SK-N-SH treated with all-trans-retinoic acid at 6 μM for 48 hours (cell line): ENCODE measurements around the gene TXNRD2.

Experiments
- ATAC-seq: fragments of 200-7000 bp; cut with Tn5 transposase; 3 replicates; pipeline ENCODE4 v1.9.1; 2020; ENCODE audit warnings: mild to moderate bottlenecking, moderate library complexity
- ARNTL ChIP-seq: fragments of 450-650 bp; formaldehyde crosslinking; IDR thresholded peaks from 2 replicates; pipeline ENCODE4 v1.5.0; 2020; ENCODE audit warnings: low read depth, mild to moderate bottlenecking, moderate library complexity, borderline replicate concordance
- CSDC2 ChIP-seq: fragments of 250-450 bp; sonication (Bioruptor Pico); IDR thresholded peaks from 2 replicates; pipeline ENCODE4 v1.5.0; 2020; ENCODE audit warnings: mild to moderate bottlenecking, moderate library complexity
- ESRRG ChIP-seq: fragments of 250-450 bp; sonication (Bioruptor Pico); IDR thresholded peaks from 2 replicates; pipeline ENCODE4 v1.6.1; 2021; ENCODE audit warnings: mild to moderate bottlenecking
- GLIS3 ChIP-seq: fragments of 250-450 bp; sonication (Bioruptor Pico); IDR thresholded peaks from 2 replicates; pipeline ENCODE4 v1.5.0; 2020; ENCODE audit warnings: mild to moderate bottlenecking, moderate library complexity
- ISL1 ChIP-seq: fragments of 250-450 bp; sonication (Bioruptor Pico); IDR thresholded peaks from 2 replicates; pipeline ENCODE4 v2.1.2; 2022; ENCODE audit warnings: mild to moderate bottlenecking, moderate library complexity
- OSR1 ChIP-seq: fragments of 250-450 bp; sonication (Bioruptor Pico); IDR thresholded peaks from 2 replicates; pipeline ENCODE4 v1.8.0; 2022; ENCODE audit warnings: moderate library complexity, mild to moderate bottlenecking, inconsistent platforms
- PATZ1 ChIP-seq: fragments of 250-450 bp; sonication (Bioruptor Pico); IDR thresholded peaks from 2 replicates; pipeline ENCODE4 v1.8.0; 2020; ENCODE audit warnings: mild to moderate bottlenecking, moderate library complexity, borderline replicate concordance
- PPARA ChIP-seq: fragments of 250-450 bp; sonication (Bioruptor Pico); IDR thresholded peaks from 2 replicates; pipeline ENCODE4 v1.5.0; 2020; ENCODE audit warnings: mild to moderate bottlenecking, borderline replicate concordance
- RARB ChIP-seq: fragments of 250-450 bp; sonication (Bioruptor Pico); IDR thresholded peaks from 2 replicates; pipeline ENCODE4 v1.8.0; 2021; ENCODE audit warnings: mild to moderate bottlenecking, moderate library complexity
- TCF4 ChIP-seq: fragments of 250-450 bp; sonication (Bioruptor Pico); IDR thresholded peaks from 2 replicates; pipeline ENCODE4 v1.8.0; 2021; ENCODE audit warnings: mild to moderate bottlenecking, moderate library complexity, borderline replicate concordance
- TOX ChIP-seq: fragments of 250-450 bp; sonication (Bioruptor Pico); IDR thresholded peaks from 2 replicates; pipeline ENCODE4 v1.8.0; 2021; ENCODE audit warnings: mild to moderate bottlenecking, moderate library complexity, borderline replicate concordance
- TSHZ2 ChIP-seq: fragments of 250-450 bp; sonication (Bioruptor Pico); IDR thresholded peaks from 2 replicates; pipeline ENCODE4 v1.5.0; 2020; ENCODE audit warnings: mild to moderate bottlenecking, moderate library complexity
- ZC3H10 ChIP-seq: fragments of 250-450 bp; sonication (Bioruptor Pico); IDR thresholded peaks from 2 replicates; pipeline ENCODE4 v1.5.1; 2021; ENCODE audit warnings: mild to moderate bottlenecking, moderate library complexity
- ZFP3 ChIP-seq: fragments of 250-450 bp; sonication (Bioruptor Pico); IDR thresholded peaks from 2 replicates; pipeline ENCODE4 v1.5.0; 2020; ENCODE audit warnings: mild to moderate bottlenecking, moderate library complexity
- ZFP30 ChIP-seq: fragments of 450-650 bp; formaldehyde crosslinking; IDR thresholded peaks from 2 replicates; pipeline ENCODE4 v1.5.0; 2022; ENCODE audit warnings: mild to moderate bottlenecking, moderate library complexity
- ZNF565 ChIP-seq: fragments of 450-650 bp; formaldehyde crosslinking; conservative IDR thresholded peaks from 2 replicates; pipeline ENCODE4 v1.5.0; 2020; ENCODE audit warnings: low read depth, mild to moderate bottlenecking, moderate library complexity
- ZNF70 ChIP-seq: fragments of 450-650 bp; formaldehyde crosslinking; IDR thresholded peaks from 2 replicates; pipeline ENCODE4 v1.5.0; 2020; ENCODE audit warnings: mild to moderate bottlenecking, moderate library complexity
- ZNF8 ChIP-seq: fragments of 450-650 bp; formaldehyde crosslinking; IDR thresholded peaks from 2 replicates; pipeline ENCODE4 v1.5.0; 2020; ENCODE audit warnings: mild to moderate bottlenecking, moderate library complexity
- TF ChIP-seq, protein P1 (sequence below): fragments of 250-450 bp; sonication (Bioruptor Pico); IDR thresholded peaks from 2 replicates; pipeline ENCODE4 v1.8.0; 2021; ENCODE audit warnings: low read depth, mild to moderate bottlenecking, moderate library complexity, borderline replicate concordance
- TF ChIP-seq, protein P2 (sequence below): fragments of 250-450 bp; sonication (Bioruptor Pico); IDR thresholded peaks from 2 replicates; pipeline ENCODE4 v1.5.1; 2021; ENCODE audit warnings: mild to moderate bottlenecking, moderate library complexity

Gene TXNRD2

GRCh38 chr22:19923914-19924513 is 17.6 kb downstream of the TXNRD2 start:
- no peak for ATAC-seq

GRCh38 chr22:19921544-19922081 is 20.0 kb downstream of the TXNRD2 start:
- ATAC-seq: no peak
- TF ChIP-seq ARNTL (no peak), PATZ1 (CRISPR knock-in tag) (no peak), TOX (CRISPR knock-in tag) (no peak), ZFP3 (no peak), ISL1 (CRISPR knock-in tag) (no peak), OSR1 (CRISPR knock-in tag) (no peak)

More at GRCh38 chr22:19923914-19924513, 17.6 kb downstream of the TXNRD2 start:
- TF ChIP-seq ZNF565 (CRISPR knock-in tag) (no peak), ZNF8 (CRISPR knock-in tag) (no peak), ZNF70 (CRISPR knock-in tag) (no peak), CSDC2 (CRISPR knock-in tag) (no peak), ZFP30 (CRISPR knock-in tag) (no peak), PPARA (no peak), ARNTL (no peak), ZFP3 (no peak), ISL1 (CRISPR knock-in tag) (no peak)
- TF ChIP-seq, protein P1, sequence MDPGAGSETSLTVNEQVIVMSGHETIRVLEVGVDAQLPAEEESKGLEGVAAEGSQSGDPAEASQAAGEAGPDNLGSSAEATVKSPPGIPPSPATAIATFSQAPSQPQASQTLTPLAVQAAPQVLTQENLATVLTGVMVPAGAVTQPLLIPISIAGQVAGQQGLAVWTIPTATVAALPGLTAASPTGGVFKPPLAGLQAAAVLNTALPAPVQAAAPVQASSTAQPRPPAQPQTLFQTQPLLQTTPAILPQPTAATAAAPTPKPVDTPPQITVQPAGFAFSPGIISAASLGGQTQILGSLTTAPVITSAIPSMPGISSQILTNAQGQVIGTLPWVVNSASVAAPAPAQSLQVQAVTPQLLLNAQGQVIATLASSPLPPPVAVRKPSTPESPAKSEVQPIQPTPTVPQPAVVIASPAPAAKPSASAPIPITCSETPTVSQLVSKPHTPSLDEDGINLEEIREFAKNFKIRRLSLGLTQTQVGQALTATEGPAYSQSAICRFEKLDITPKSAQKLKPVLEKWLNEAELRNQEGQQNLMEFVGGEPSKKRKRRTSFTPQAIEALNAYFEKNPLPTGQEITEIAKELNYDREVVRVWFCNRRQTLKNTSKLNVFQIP (CRISPR knock-in tag): no peak
- TF ChIP-seq, protein P2, sequence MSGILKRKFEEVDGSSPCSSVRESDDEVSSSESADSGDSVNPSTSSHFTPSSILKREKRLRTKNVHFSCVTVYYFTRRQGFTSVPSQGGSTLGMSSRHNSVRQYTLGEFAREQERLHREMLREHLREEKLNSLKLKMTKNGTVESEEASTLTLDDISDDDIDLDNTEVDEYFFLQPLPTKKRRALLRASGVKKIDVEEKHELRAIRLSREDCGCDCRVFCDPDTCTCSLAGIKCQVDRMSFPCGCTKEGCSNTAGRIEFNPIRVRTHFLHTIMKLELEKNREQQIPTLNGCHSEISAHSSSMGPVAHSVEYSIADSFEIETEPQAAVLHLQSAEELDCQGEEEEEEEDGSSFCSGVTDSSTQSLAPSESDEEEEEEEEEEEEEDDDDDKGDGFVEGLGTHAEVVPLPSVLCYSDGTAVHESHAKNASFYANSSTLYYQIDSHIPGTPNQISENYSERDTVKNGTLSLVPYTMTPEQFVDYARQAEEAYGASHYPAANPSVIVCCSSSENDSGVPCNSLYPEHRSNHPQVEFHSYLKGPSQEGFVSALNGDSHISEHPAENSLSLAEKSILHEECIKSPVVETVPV (CRISPR knock-in tag): no peak

- TF ChIP-seq ZFP3: no peak
- no peak for TF ChIP-seq ZNF8 (CRISPR knock-in tag)
- TF ChIP-seq, protein P1 (CRISPR knock-in tag): no peak
- TF ChIP-seq RARB: no peak
- TF ChIP-seq TSHZ2 (CRISPR knock-in tag): no peak
- TF ChIP-seq ZFP30 (CRISPR knock-in tag): no peak
- TF ChIP-seq ZNF565 (CRISPR knock-in tag): no peak
- TF ChIP-seq TOX (CRISPR knock-in tag): no peak
- TF ChIP-seq GLIS3: no peak
- TF ChIP-seq PPARA: no peak
- TF ChIP-seq, protein P2 (CRISPR knock-in tag): no peak
- no peak for TF ChIP-seq ZC3H10 (CRISPR knock-in tag)
- TF ChIP-seq ISL1 (CRISPR knock-in tag): no peak
- no peak for TF ChIP-seq OSR1 (CRISPR knock-in tag)
- no peak for TF ChIP-seq ESRRG (CRISPR knock-in tag)
- TF ChIP-seq TCF4 (CRISPR knock-in tag): no peak
These were observed 21.8 kb downstream of the TXNRD2 start for GRCh38 chr22:19919701-19920363.

More at GRCh38 chr22:19919701-19920363, 21.8 kb downstream of the TXNRD2 start:
- no peak for ATAC-seq
